Measurements from ENCODE around the gene FAM174C.

- TF ChIP-seq CTCF (optimal IDR thresholded peaks at IDR 0.05 in 1 of 3, IDR thresholded peaks at IDR 0.05 in 1 of 3, conservative IDR thresholded peaks at IDR 0.05 in 1 of 3; ENCODE audit: extremely low read depth in 1 of 3, insufficient read depth in 2 of 3, low read length in 3 of 3) (no peak), EZH2 (IDR thresholded peaks at IDR 0.05; ENCODE audit: low read length) (peak; percentile 83)
These were observed 9.8 kb downstream of the FAM174C start for GRCh38 chr19:1284979-1285736.

All from keratinocyte (primary cell).